HUES6 (cell line): ENCODE measurements around the gene ZNF708.
"Not testable (repeated sequence)": the region's sequence is repeated elsewhere in the genome, so short reads cannot be mapped to it uniquely, and the experiment has no call there.

ENCODE experiments used
- H3K27ac ChIP-seq: 2 replicates; pipeline ENCODE4 v1.7.0; 2013; ENCODE audit warnings: low read depth, mild to moderate bottlenecking, low read length, inconsistent platforms
- H3K27me3 ChIP-seq: 2 replicates; pipeline ENCODE4 v1.6.1; 2013; ENCODE audit warnings: low read length; ENCODE audit not compliant: control insufficient read depth, insufficient read depth
- H3K36me3 ChIP-seq: 2 replicates; pipeline ENCODE4 v1.6.1; 2013; ENCODE audit warnings: low read length; ENCODE audit not compliant: control insufficient read depth, insufficient read depth
- H3K4me1 ChIP-seq: 2 replicates; pipeline ENCODE4 v1.6.1; 2013; ENCODE audit warnings: low read length; ENCODE audit not compliant: control insufficient read depth, insufficient read depth
- H3K4me3 ChIP-seq: 2 replicates; pipeline ENCODE4 v1.5.1; 2013; ENCODE audit warnings: low read depth, low read length
- H3K9ac ChIP-seq: one replicate; pipeline ENCODE4 v1.6.1; 2013; ENCODE audit warnings: mild to moderate bottlenecking, low read length
- H3K9me3 ChIP-seq: 2 replicates; pipeline ENCODE4 v1.6.1; 2013; ENCODE audit warnings: low read depth, low read length; ENCODE audit not compliant: control insufficient read depth, insufficient read depth

ZNF708 gene

GRCh38 chr19:21260164-21260847 lies 68.9 kb downstream of the ZNF708 start:
- peaks cover 80% of the 10 kb centered on the region for H3K9me3 ChIP-seq
- H3K4me3 ChIP-seq = no peak overlapping the region
- no peaks in the 10 kb centered on the region for H3K4me1 ChIP-seq
- no peak overlapping the region for H3K9ac ChIP-seq
- H3K36me3 ChIP-seq = no peaks in the 10 kb centered on the region
- no peak overlapping the region for H3K27ac ChIP-seq
- H3K27me3 ChIP-seq = no peaks in the 10 kb centered on the region

- H3K9ac ChIP-seq, H3K27ac ChIP-seq, H3K4me3 ChIP-seq, H3K27me3 ChIP-seq, H3K36me3 ChIP-seq, H3K4me1 ChIP-seq: not testable (repeated sequence)
- peaks cover 73% of the 10 kb centered on the region for H3K9me3 ChIP-seq
Measured at GRCh38 chr19:21259421-21260124, 69.6 kb downstream of the ZNF708 start.

GRCh38 chr19:21256722-21257121 lies 72.5 kb downstream of the ZNF708 start:
- peaks cover 68% of the 10 kb centered on the region for H3K9me3 ChIP-seq
- H3K9ac ChIP-seq = no peak overlapping the region
- no peaks in the 10 kb centered on the region for H3K4me1 ChIP-seq
- H3K27me3 ChIP-seq = no peaks in the 10 kb centered on the region
- no peak overlapping the region for H3K27ac ChIP-seq
- no peak overlapping the region for H3K4me3 ChIP-seq
- H3K36me3 ChIP-seq = no peaks in the 10 kb centered on the region
